GM12891 (cell line): ENCODE measurements around the gene DCAF4L1.

Experiments
- PAX5 ChIP-seq: IDR thresholded peaks from 2 replicates; pipeline ENCODE4 v1.6.1; 2011; ENCODE audit warnings: low read length, moderate library complexity, mild to moderate bottlenecking; ENCODE audit not compliant: insufficient read depth, severe bottlenecking
- POLR2A ChIP-seq: IDR thresholded peaks from 2 replicates; pipeline ENCODE4 v1.6.1; 2011; ENCODE audit warnings: low read depth, low read length, control low read depth
- POLR2AphosphoS5 ChIP-seq: IDR thresholded peaks from 2 replicates; pipeline ENCODE4 v1.6.1; 2011; ENCODE audit warnings: low read depth, low read length, control low read depth
- SPI1 ChIP-seq: IDR thresholded peaks from 2 replicates; pipeline ENCODE4 v1.6.1; 2011; ENCODE audit warnings: low read depth, low read length, control low read depth
- TAF1 ChIP-seq: IDR thresholded peaks from 2 replicates; pipeline ENCODE4 v1.6.1; 2011; ENCODE audit warnings: low read depth, low read length, control low read depth

DNA sequence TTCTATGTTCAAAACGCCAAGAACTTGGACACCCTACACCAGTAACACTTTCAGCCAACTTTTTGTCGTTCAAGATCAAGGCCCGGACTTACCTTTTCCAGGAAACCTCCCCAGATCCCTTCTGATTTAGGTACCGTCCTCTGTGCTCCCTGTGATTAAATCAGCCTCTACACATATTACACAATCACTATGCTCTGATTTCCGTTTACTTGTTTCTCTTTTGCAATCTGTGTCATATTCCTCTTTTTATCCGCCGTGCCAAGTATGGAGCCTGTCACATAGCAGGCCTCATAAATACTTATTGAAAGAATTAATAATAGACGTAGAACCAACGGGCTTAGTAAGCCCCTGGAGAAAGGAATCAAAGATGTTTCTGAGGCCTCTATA is 47.0 kb upstream of the DCAF4L1 start:
- TF ChIP-seq POLR2A, result no peak
- no peak for TF ChIP-seq POLR2AphosphoS5
- TF ChIP-seq TAF1, result no peak
- no peak for TF ChIP-seq SPI1
- no peak for TF ChIP-seq PAX5
